Neural cell (in vitro differentiated cells): Measurements from ENCODE around the gene TRPM4. TPM values are rescaled to one million over a fixed set of nuclear protein-coding genes. Genes with fewer than 3 reads are reported as not detected.

Source experiments
- H2AFZ ChIP-seq: fragments of 200-600, 300-800 bp; sonication (generic), shearing (Covaris generic); 2 replicates; pipeline ENCODE4 v1.6.0; 2014; ENCODE audit warnings: low read depth, mild to moderate bottlenecking, antibody characterized with exemption, low read length, moderate library complexity
- H3F3A ChIP-seq: fragments of 200-600 bp; shearing (Covaris generic); 2 replicates; pipeline ENCODE4 v1.6.1; 2016; ENCODE audit warnings: mild to moderate bottlenecking, moderate library complexity, mixed read lengths, antibody characterized with exemption, low read length; ENCODE audit not compliant: insufficient read depth, poor library complexity, severe bottlenecking
- H3K27ac ChIP-seq: fragments of 200-600, 300-800 bp; sonication (generic), shearing (Covaris generic); 2 replicates; pipeline ENCODE4 v1.5.1; 2014; ENCODE audit warnings: mild to moderate bottlenecking, low read length, moderate library complexity
- H3K27me3 ChIP-seq: fragments of 300-800, 200-600 bp; sonication (generic), shearing (Covaris generic); 2 replicates; pipeline ENCODE4 v1.6.0; 2014; ENCODE audit warnings: mild to moderate bottlenecking, low read depth, low read length, moderate library complexity; ENCODE audit not compliant: insufficient read depth
- H3K36me3 ChIP-seq: fragments of 300-800, 200-600 bp; sonication (generic), shearing (Covaris generic); 2 replicates; pipeline ENCODE4 v1.5.1; 2014; ENCODE audit warnings: mild to moderate bottlenecking, antibody characterized with exemption, low read length, moderate library complexity; ENCODE audit not compliant: insufficient read depth
- H3K4me2 ChIP-seq: fragments of 300-800, 200-600 bp; sonication (generic), shearing (Covaris generic); 2 replicates; pipeline ENCODE4 v1.6.0; 2014; ENCODE audit warnings: mild to moderate bottlenecking, low read length
- H3K4me3 ChIP-seq: fragments of 300-800, 200-600 bp; sonication (generic), shearing (Covaris generic); 2 replicates; pipeline ENCODE4 v1.5.1; 2014; ENCODE audit warnings: mild to moderate bottlenecking, low read length, moderate library complexity
- H3K79me2 ChIP-seq: fragments of 200-600 bp; shearing (Covaris generic); replicated peaks from 2 replicates; pipeline ENCODE4 v1.6.0; 2014; ENCODE audit warnings: mild to moderate bottlenecking, low read length, moderate library complexity; ENCODE audit not compliant: insufficient read depth
- H3K9ac ChIP-seq: fragments of 300-800, 200-600 bp; sonication (generic), shearing (Covaris generic); 2 replicates; pipeline ENCODE4 v1.6.1; 2016; ENCODE audit warnings: mild to moderate bottlenecking, low read length, mixed read lengths
- H3K9me2 ChIP-seq: fragments of 200-600 bp; shearing (Covaris generic); 2 replicates; pipeline ENCODE4 v1.6.1; 2016; ENCODE audit warnings: mild to moderate bottlenecking, low read length, mixed read lengths; ENCODE audit not compliant: insufficient read depth
- H3K9me3 ChIP-seq: fragments of 200-600, 300-800 bp; sonication (generic), shearing (Covaris generic); 2 replicates; pipeline ENCODE4 v1.6.1; 2016; ENCODE audit warnings: mild to moderate bottlenecking, mixed run types, low read length, moderate library complexity, mixed read lengths
- H4K20me1 ChIP-seq: fragments of 200-600 bp; shearing (Covaris generic); 2 replicates; pipeline ENCODE4 v1.6.1; 2016; ENCODE audit warnings: mild to moderate bottlenecking, mixed run types; ENCODE audit not compliant: insufficient read depth
- CTCF ChIP-seq: fragments of 450-650 bp; IDR thresholded peaks from 2 replicates; pipeline ENCODE4 v1.5.1; 2014; ENCODE audit warnings: antibody characterized with exemption, mild to moderate bottlenecking, moderate library complexity; ENCODE audit not compliant: poor library complexity, severe bottlenecking
- EP300 ChIP-seq: fragments of 450-650 bp; conservative IDR thresholded peaks from 2 replicates; pipeline ENCODE4 v1.6.1; 2014; ENCODE audit warnings: antibody characterized with exemption, mild to moderate bottlenecking, moderate library complexity; ENCODE audit not compliant: poor library complexity, severe bottlenecking
- EZH2 ChIP-seq: fragments of 200-600, 300-800 bp; shearing (Covaris generic), sonication (generic); IDR thresholded peaks from 2 replicates; pipeline ENCODE4 v1.6.1; 2014; ENCODE audit warnings: antibody characterized with exemption, low read length, borderline replicate concordance, mild to moderate bottlenecking; ENCODE audit not compliant: insufficient read depth, poor library complexity, severe bottlenecking
- MXI1 ChIP-seq: fragments of 450-650 bp; conservative IDR thresholded peaks from 2 replicates; pipeline ENCODE4 v1.6.1; 2014; ENCODE audit warnings: antibody characterized with exemption, mild to moderate bottlenecking; ENCODE audit not compliant: poor library complexity, severe bottlenecking
- POLR2AphosphoS5 ChIP-seq: IDR thresholded peaks from 2 replicates; pipeline ENCODE4 v1.6.1; 2012
- RAD21 ChIP-seq: fragments of 450-650 bp; conservative IDR thresholded peaks from 2 replicates; pipeline ENCODE4 v1.6.1; 2014; ENCODE audit warnings: antibody characterized with exemption, mild to moderate bottlenecking, moderate library complexity
- REST ChIP-seq: IDR thresholded peaks from 2 replicates; pipeline ENCODE4 v1.6.1; 2012; ENCODE audit warnings: borderline replicate concordance
- SMC3 ChIP-seq: fragments of 450-650 bp; conservative IDR thresholded peaks from 2 replicates; pipeline ENCODE4 v1.6.1; 2014; ENCODE audit warnings: antibody characterized with exemption, mild to moderate bottlenecking, moderate library complexity; ENCODE audit not compliant: poor library complexity
- TAF1 ChIP-seq: IDR thresholded peaks from 2 replicates; pipeline ENCODE4 v1.6.1; 2012; ENCODE audit warnings: low read depth
- polyA plus RNA-seq: library from polyadenylated mRNA; depleted of rRNA; stranded (reverse); fragments of >200 nt; gene quantifications from 2 replicates; pipeline ENCODE4 v1.2.3, GENCODE V29; 2014

TRPM4 gene
- polyA plus RNA-seq, 1 donor from 2014 or later, result 42.5 TPM

- Histone ChIP-seq H3K27ac (no peak overlapping the region), H3F3A (no peaks in the 10 kb centered on the region), H3K4me2 (no peak overlapping the region), H4K20me1 (no peaks in the 10 kb centered on the region), H3K9me2 (no peaks in the 10 kb centered on the region), H3K79me2 (no peaks in the 10 kb centered on the region), H3K27me3 (no peaks in the 10 kb centered on the region), H3K9ac (no peak overlapping the region), H3K36me3 (no peaks in the 10 kb centered on the region), H3K9me3 (no peaks in the 10 kb centered on the region), H2AFZ (no peak overlapping the region), H3K4me3 (no peak overlapping the region)
- TF ChIP-seq RAD21, result no peak
- TF ChIP-seq CTCF, result no peak
- TF ChIP-seq MXI1, result no peak
- no peak for TF ChIP-seq REST
- TF ChIP-seq EP300, result no peak
- TF ChIP-seq SMC3, result no peak
- no peak for TF ChIP-seq TAF1
- no peak for TF ChIP-seq EZH2
- no peak for TF ChIP-seq POLR2AphosphoS5
These were observed 3.0 kb downstream of the TRPM4 start for GRCh38 chr19:49160450-49161189.

- Histone ChIP-seq H2AFZ (no peak overlapping the region), H3K27ac (no peak overlapping the region), H4K20me1 (no peaks in the 10 kb centered on the region), H3K79me2 (no peaks in the 10 kb centered on the region), H3K4me3 (no peak overlapping the region), H3K9me3 (no peaks in the 10 kb centered on the region), H3K36me3 (no peaks in the 10 kb centered on the region), H3K4me2 (no peak overlapping the region), H3K9me2 (no peaks in the 10 kb centered on the region), H3K9ac (no peak overlapping the region), H3F3A (no peaks in the 10 kb centered on the region), H3K27me3 (no peaks in the 10 kb centered on the region)
- no peak for TF ChIP-seq TAF1
- TF ChIP-seq REST, result no peak
- TF ChIP-seq POLR2AphosphoS5, result no peak
- no peak for TF ChIP-seq CTCF
These were observed 4.4 kb downstream of the TRPM4 start for GRCh38 chr19:49161987-49162386.
